ENCODE measurements around the gene SDHAF1.

SDHAF1 gene

GRCh38 chr19:35986664-35987570, 8.1 kb upstream of the SDHAF1 start:
- H3K27ac ChIP-seq, result no peak overlapping the region
- DNase-seq (ENCODE audit: low read depth, low spot score), result no peak

GRCh38 chr19:35987571-35987896, 7.5 kb upstream of the SDHAF1 start:
- no peak overlapping the region for H3K27ac ChIP-seq
- DNase-seq (ENCODE audit: low read depth, low spot score), result no peak

GRCh38 chr19:35988824-35989223, 6.2 kb upstream of the SDHAF1 start:
- DNase-seq (ENCODE audit: low read depth, low spot score), result no peak
- no peak overlapping the region for H3K27ac ChIP-seq

- DNase-seq (ENCODE audit: low read depth, low spot score), result no peak
- H3K27ac ChIP-seq, result no peak overlapping the region
Measured at GRCh38 chr19:35990156-35990555, 4.8 kb upstream of the SDHAF1 start.

- no peak for DNase-seq (ENCODE audit: low read depth, low spot score)
Measured at GRCh38 chr19:35990771-35991730, 3.9 kb upstream of the SDHAF1 start.

GRCh38 chr19:35991731-35992450, 3.1 kb upstream of the SDHAF1 start:
- no peak for DNase-seq (ENCODE audit: low read depth, low spot score)
- H3K27ac ChIP-seq, result no peak overlapping the region

More at GRCh38 chr19:35990771-35991730, 3.9 kb upstream of the SDHAF1 start:
- no peak overlapping the region for H3K27ac ChIP-seq

GRCh38 chr19:35992907-35993765, 1.9 kb upstream of the SDHAF1 start:
- DNase-seq (ENCODE audit: low read depth, low spot score), result peak; percentile 39
- peak overlapping the region; percentile 8 for H3K27ac ChIP-seq

- H3K27ac ChIP-seq, result peak overlapping the region; percentile 8
- no peak for DNase-seq (ENCODE audit: low read depth, low spot score)
Measured at GRCh38 chr19:35993923-35994598, 927 bp upstream of the SDHAF1 start.

GRCh38 chr19:35996777-35997176, 1.8 kb downstream of the SDHAF1 start:
- H3K27ac ChIP-seq, result no peak overlapping the region
- DNase-seq (ENCODE audit: low read depth, low spot score), result no peak

GRCh38 chr19:36001605-36002004, 6.6 kb downstream of the SDHAF1 start:
- H3K27ac ChIP-seq, result no peak overlapping the region
- DNase-seq (ENCODE audit: low read depth, low spot score), result no peak

GRCh38 chr19:36003284-36003683, 8.3 kb downstream of the SDHAF1 start:
- H3K27ac ChIP-seq, result no peak overlapping the region
- no peak for DNase-seq (ENCODE audit: low read depth, low spot score)

- no peak overlapping the region for H3K27ac ChIP-seq
- no peak for DNase-seq (ENCODE audit: low read depth, low spot score)
Measured at GRCh38 chr19:36006955-36007354, 12.0 kb downstream of the SDHAF1 start.

- H3K27ac ChIP-seq, result peak within 1 kb of the TSS; percentile 29
- DNase-seq (ENCODE audit: low read depth, low spot score), result no peak
Measured at GRCh38 chr19:36008336-36008978, 13.5 kb downstream of the SDHAF1 start, which contains the start of gene SYNE4. SYNE4 (minus strand) TSS chr19:36008813; CDS start chr19:36008681, 132 bp downstream.

- peak overlapping the region; percentile 29 for H3K27ac ChIP-seq
- no peak for DNase-seq (ENCODE audit: low read depth, low spot score)
Measured at GRCh38 chr19:36009220-36009619, 14.2 kb downstream of the SDHAF1 start.

GRCh38 chr19:36009633-36010379, 14.8 kb downstream of the SDHAF1 start:
- DNase-seq (ENCODE audit: low read depth, low spot score), result no peak
- H3K27ac ChIP-seq, result no peak overlapping the region

GRCh38 chr19:36010402-36010801, 15.4 kb downstream of the SDHAF1 start:
- DNase-seq (ENCODE audit: low read depth, low spot score), result no peak
- no peak overlapping the region for H3K27ac ChIP-seq

GRCh38 chr19:36013280-36014011, 18.5 kb downstream of the SDHAF1 start:
- DNase-seq (ENCODE audit: low read depth, low spot score), result no peak
- H3K27ac ChIP-seq, result peak overlapping the region; percentile 25

All from epithelial cell of prostate (primary cell).